Measurements from ENCODE around the gene PDIA6. TPM values are rescaled to one million over a fixed set of nuclear protein-coding genes. Genes with fewer than 3 reads are reported as not detected.
A peak's percentile ranks its signal among the peaks of the same experiment; 100 is the strongest.

The PDIA6 gene
- total and polyA plus RNA-seq, 4 donors: 159 to 348 (median 246) TPM

DNA sequence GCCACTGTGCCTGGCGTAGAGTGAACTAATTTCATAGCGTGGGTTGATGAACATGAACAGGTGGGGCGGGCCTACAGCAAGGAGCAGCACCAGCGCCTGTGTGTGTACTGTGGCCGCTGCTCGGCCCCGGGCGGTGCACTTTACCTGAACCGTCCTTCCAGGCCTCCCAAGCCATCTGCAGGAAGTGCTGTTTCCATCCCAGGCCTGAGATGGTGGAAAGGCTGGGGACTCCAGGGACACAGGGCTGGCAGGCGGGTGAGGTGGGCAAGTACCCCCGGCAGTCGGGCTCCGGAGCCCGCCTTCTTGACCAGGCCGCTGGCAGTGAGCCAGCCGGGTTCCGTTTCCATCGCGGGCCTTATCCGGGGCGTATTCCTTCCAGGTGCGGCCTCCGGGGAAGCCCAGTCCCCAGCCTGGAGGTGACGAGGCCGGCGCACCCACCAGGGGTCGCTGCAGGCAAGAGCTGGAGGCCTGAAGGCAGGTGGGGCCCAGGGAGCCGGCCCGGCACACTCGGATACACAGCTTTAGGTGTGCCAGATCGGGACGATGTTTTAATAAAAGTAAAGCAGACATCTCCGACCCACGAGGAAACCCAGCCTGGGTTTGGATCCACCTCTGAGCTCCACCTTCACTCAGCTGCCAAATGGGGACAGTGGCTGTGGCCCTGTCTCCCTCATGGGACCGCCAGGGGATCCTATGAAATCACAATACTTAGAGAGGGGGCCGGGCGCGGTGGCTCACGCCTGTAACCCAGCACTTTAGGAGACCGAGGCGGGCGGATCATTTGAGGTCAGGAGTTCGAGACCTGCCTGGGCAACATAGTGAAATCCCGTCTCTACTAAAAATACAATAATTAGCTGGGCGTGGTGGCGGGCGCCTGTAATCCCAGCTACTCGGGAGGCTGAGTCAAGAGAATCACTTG, 22.7 kb upstream of the PDIA6 start:
- TF ChIP-seq RAD21 (IDR thresholded peaks at IDR 0.05): peak; percentile 78 to 93
- TF ChIP-seq, protein P1, sequence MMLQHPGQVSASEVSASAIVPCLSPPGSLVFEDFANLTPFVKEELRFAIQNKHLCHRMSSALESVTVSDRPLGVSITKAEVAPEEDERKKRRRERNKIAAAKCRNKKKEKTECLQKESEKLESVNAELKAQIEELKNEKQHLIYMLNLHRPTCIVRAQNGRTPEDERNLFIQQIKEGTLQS (IDR thresholded peaks at IDR 0.05): no peak
- TF ChIP-seq, protein P2, sequence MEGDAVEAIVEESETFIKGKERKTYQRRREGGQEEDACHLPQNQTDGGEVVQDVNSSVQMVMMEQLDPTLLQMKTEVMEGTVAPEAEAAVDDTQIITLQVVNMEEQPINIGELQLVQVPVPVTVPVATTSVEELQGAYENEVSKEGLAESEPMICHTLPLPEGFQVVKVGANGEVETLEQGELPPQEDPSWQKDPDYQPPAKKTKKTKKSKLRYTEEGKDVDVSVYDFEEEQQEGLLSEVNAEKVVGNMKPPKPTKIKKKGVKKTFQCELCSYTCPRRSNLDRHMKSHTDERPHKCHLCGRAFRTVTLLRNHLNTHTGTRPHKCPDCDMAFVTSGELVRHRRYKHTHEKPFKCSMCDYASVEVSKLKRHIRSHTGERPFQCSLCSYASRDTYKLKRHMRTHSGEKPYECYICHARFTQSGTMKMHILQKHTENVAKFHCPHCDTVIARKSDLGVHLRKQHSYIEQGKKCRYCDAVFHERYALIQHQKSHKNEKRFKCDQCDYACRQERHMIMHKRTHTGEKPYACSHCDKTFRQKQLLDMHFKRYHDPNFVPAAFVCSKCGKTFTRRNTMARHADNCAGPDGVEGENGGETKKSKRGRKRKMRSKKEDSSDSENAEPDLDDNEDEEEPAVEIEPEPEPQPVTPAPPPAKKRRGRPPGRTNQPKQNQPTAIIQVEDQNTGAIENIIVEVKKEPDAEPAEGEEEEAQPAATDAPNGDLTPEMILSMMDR (IDR thresholded peaks at IDR 0.05; ENCODE audit: low read depth, low read length, missing input control): peak; percentile 70
- Histone ChIP-seq H3K36me3 (ENCODE audit: control insufficient read depth in 4 of 4, insufficient read depth in 3 of 4, low read depth in 1 of 4, low read length in 3 of 4) (no peaks in the 10 kb centered on the region), H3K9me3 (ENCODE audit: control insufficient read depth in 4 of 4, low read length in 3 of 4) (no peaks in the 10 kb centered on the region), H3K27me3 (ENCODE audit: control insufficient read depth in 4 of 4, insufficient read depth in 4 of 4, low read length in 3 of 4) (no peaks in the 10 kb centered on the region), H3K4me1 (ENCODE audit: control insufficient read depth in 4 of 4, insufficient read depth in 4 of 4, low read length in 3 of 4) (peaks cover 6 to 15% (median 9%) of the 10 kb centered on the region in 4 donors), H3K4me3 (ENCODE audit: low read depth in 1 of 3, low read length in 3 of 3) (no peak overlapping the region), H3K9ac (ENCODE audit: low read depth in 1 of 2, low read length in 2 of 2) (no peak overlapping the region), H3K27ac (ENCODE audit: low read depth in 1 of 2, low read length in 2 of 2) (no peak overlapping the region)
- 44% methylated on average over 48 of the region's 48 CpGs for WGBS
- DNase-seq (ENCODE audit: low spot score): peak; percentile 80

DNA sequence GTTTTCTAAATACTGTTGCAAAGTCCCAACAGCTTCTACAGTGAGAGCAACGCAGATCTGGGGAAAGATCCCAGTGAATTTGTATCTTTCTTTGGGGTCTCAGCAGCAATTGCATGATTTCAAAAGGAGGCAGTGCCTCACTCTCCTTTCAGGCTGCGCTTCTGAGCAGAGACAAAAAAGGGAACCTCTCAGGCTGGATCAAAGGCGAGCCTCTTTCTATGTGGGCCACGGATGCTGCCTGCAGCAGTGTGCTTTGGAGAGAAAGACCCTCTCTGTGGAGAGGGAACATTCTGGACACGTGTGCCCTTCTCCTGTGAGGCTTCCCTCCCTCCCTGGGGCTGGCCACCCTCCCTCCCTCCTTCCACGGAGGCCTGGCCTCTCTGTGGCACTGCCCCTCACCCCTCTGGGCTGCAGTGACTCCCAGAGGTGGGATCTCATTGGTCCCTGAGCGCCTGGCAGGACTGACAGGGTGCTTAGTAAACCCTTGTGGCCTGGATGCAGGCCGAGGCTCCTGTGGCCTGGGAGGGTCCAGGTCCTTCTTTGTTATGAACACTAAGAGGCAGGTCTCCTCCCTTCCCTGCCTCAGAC, 21.6 kb upstream of the PDIA6 start:
- Histone ChIP-seq H3K27ac (ENCODE audit: low read depth in 1 of 2, low read length in 2 of 2) (no peak overlapping the region), H3K4me1 (ENCODE audit: control insufficient read depth in 4 of 4, insufficient read depth in 4 of 4, low read length in 3 of 4) (peaks cover 8 to 26% (median 20%) of the 10 kb centered on the region in 4 donors), H3K9me3 (ENCODE audit: control insufficient read depth in 4 of 4, low read length in 3 of 4) (no peaks in the 10 kb centered on the region), H3K4me3 (ENCODE audit: low read depth in 1 of 3, low read length in 3 of 3) (no peak overlapping the region), H3K9ac (ENCODE audit: low read depth in 1 of 2, low read length in 2 of 2) (no peak overlapping the region), H3K36me3 (ENCODE audit: control insufficient read depth in 4 of 4, insufficient read depth in 3 of 4, low read depth in 1 of 4, low read length in 3 of 4) (no peaks in the 10 kb centered on the region), H3K27me3 (ENCODE audit: control insufficient read depth in 4 of 4, insufficient read depth in 4 of 4, low read length in 3 of 4) (no peaks in the 10 kb centered on the region)
- WGBS: 89% methylated on average over 8 of the region's 8 CpGs
- TF ChIP-seq TAF1 (conservative IDR thresholded peaks at IDR 0.05) (no peak), RXRA (IDR thresholded peaks at IDR 0.05) (no peak), FOXA2 (IDR thresholded peaks at IDR 0.05) (no peak), HNF4G (IDR thresholded peaks at IDR 0.05) (no peak), YY1 (IDR thresholded peaks at IDR 0.05) (no peak), JUND (IDR thresholded peaks at IDR 0.05) (no peak), FOXA1 (IDR thresholded peaks at IDR 0.05) (no peak)
- TF ChIP-seq, protein P3, sequence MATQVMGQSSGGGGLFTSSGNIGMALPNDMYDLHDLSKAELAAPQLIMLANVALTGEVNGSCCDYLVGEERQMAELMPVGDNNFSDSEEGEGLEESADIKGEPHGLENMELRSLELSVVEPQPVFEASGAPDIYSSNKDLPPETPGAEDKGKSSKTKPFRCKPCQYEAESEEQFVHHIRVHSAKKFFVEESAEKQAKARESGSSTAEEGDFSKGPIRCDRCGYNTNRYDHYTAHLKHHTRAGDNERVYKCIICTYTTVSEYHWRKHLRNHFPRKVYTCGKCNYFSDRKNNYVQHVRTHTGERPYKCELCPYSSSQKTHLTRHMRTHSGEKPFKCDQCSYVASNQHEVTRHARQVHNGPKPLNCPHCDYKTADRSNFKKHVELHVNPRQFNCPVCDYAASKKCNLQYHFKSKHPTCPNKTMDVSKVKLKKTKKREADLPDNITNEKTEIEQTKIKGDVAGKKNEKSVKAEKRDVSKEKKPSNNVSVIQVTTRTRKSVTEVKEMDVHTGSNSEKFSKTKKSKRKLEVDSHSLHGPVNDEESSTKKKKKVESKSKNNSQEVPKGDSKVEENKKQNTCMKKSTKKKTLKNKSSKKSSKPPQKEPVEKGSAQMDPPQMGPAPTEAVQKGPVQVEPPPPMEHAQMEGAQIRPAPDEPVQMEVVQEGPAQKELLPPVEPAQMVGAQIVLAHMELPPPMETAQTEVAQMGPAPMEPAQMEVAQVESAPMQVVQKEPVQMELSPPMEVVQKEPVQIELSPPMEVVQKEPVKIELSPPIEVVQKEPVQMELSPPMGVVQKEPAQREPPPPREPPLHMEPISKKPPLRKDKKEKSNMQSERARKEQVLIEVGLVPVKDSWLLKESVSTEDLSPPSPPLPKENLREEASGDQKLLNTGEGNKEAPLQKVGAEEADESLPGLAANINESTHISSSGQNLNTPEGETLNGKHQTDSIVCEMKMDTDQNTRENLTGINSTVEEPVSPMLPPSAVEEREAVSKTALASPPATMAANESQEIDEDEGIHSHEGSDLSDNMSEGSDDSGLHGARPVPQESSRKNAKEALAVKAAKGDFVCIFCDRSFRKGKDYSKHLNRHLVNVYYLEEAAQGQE (IDR thresholded peaks at IDR 0.05): no peak
- TF ChIP-seq, protein P2 (IDR thresholded peaks at IDR 0.05; ENCODE audit: low read depth, low read length, missing input control): no peak
- TF ChIP-seq, protein P1 (IDR thresholded peaks at IDR 0.05): no peak
- no peak for DNase-seq (ENCODE audit: low spot score)
